Measurements from ENCODE around the gene CEP76.

CEP76 gene

GRCh38 chr18:12711446-12711845, 8.9 kb upstream of the CEP76 start:
- DNase-seq (ENCODE audit: low read depth, low spot score) = no peak

DNA sequence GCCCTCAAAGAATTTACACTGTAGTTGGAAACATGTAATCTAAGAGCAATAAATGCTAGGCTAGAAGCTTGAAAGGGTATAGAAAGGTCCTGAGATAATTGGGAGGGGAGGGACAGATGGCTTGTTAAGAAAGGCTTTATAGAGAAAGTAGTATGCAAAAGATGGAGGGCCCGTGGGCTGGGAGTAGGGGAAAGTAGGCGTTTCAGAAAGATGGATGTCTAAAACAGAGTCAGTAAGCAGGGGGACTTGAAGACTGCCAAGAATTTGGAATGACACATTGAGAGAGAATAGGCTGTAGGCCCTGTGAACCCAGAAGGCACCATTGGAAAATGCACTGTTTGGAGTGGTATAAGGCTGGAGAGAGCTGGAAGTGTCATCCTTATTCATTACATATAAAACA, 1.1 kb upstream of the CEP76 start:
- no peak for DNase-seq (ENCODE audit: low read depth, low spot score)

DNA sequence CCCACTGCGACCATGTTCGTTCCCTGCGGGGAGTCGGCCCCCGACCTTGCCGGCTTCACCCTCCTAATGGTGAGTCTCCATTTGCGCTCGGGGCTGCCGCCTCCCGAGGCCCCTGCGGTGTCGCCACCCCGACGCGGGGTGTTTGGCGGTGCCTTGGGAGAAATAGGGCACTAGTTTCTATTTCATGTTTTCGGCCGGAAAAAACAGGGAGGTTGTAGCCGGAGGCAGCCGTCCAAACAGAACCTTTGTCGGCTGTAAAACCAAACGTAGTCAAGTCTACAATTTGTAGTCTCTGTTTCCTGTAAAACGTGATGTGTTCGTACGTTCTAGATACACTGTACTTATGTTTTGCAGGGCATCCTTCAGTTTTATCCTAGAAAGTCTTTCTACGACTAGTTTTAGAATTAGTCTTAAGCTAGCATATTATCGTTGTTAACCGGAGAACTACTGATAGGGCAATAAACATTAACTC, 609 bp upstream of the CEP76 start:
- DNase-seq (ENCODE audit: low read depth, low spot score) = no peak

DNA sequence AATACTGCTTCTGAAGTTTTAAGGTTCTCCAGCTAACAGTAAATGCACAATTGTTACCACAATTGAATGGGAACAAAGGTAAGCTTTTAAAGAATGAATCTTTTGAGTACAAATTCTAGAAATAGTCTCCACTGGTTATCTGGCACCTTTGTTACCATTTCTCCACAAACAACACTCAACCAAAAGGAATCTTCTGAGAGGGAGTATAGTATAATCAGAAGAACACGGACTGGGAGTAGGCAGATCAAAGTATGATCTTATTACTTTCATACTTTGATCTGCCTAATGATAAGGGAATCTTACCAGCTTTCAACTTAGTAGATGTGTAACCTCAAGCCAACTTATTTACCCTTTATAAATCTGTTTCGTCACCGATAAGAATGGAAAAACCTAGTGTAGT, 1.4 kb downstream of the CEP76 start:
- DNase-seq (ENCODE audit: low read depth, low spot score) = no peak

- no peak for DNase-seq (ENCODE audit: low read depth, low spot score)
Observed at GRCh38 chr18:12699747-12700146, 2.8 kb downstream of the CEP76 start.

DNA sequence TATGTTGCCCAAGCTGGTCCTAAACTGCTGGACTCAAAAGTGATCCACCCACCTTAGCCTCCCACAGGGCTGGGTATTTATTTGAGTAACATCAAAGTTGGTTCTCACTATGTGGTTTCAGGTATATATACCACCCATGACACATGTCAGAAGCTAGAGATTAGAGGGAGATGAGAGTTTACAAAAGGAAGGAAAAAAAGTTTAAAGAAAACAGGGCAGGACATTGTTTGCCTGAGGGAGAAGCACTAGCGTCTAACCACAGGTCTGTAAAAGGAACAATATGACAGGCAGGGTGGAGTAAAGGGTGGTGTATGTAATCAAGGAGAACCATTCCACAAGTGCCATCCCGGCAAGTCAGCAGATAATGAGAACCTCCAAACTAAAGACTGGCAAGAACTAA, 8.5 kb downstream of the CEP76 start:
- no peak for DNase-seq (ENCODE audit: low read depth, low spot score)

GRCh38 chr18:12692206-12692605, 10.3 kb downstream of the CEP76 start:
- DNase-seq (ENCODE audit: low read depth, low spot score) = no peak

DNA sequence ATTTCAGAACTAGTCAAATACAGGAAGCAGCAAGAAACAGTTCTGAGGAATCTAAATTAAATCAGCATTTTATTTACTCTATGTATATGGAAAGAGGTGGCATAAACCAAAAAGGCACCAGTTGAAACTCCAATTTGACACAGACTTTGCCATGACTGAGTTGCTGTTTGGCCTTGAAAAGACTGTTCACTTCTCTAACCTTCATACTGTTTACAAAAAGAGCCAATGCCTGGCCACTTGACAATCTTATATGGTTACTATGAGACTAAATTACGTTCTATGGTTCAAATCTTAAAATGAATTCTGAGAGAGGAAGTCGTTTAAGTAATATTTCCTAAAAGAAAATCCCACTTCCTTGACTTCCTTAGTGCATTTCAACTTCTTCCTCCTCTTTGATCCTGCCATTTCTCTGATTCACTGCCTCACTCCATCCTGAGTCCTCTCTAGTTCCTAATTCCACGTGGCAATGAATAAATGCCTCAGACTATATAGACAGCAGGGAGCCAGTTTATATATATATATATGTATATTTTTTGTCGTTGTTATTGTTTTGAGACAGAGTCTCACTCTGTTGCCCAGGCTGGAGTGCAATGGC, 13.2 kb downstream of the CEP76 start:
- no peak for DNase-seq (ENCODE audit: low read depth, low spot score)

DNA sequence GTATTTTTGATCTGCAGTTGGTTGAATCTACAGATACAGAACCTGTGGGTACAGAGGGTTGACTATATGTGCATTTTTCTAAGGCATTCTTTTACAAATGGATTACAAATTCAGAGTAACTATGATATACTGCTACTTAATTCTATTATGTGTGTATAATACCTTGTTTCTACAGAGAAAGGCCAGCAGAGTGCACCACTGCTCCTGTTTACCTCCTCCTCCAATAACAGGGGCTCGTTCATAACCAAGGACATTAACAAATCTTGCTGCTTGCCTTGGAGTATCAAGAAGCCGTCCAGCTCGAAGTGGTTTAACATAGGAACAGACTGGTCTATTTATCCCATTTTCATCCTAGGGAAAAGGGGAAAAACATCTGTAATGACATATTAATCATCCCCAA, 16.4 kb downstream of the CEP76 start:
- DNase-seq (ENCODE audit: low read depth, low spot score) = no peak

GRCh38 chr18:12679183-12679786, 23.2 kb downstream of the CEP76 start:
- DNase-seq (ENCODE audit: low read depth, low spot score) = no peak

GRCh38 chr18:12668041-12668440, 34.5 kb downstream of the CEP76 start:
- no peak for DNase-seq (ENCODE audit: low read depth, low spot score)

- DNase-seq (ENCODE audit: low read depth, low spot score) = no peak
Observed at GRCh38 chr18:12659904-12660605, 42.5 kb downstream of the CEP76 start.

- DNase-seq (ENCODE audit: low read depth, low spot score) = no peak
Observed at GRCh38 chr18:12658426-12659138, 43.9 kb downstream of the CEP76 start.

DNA sequence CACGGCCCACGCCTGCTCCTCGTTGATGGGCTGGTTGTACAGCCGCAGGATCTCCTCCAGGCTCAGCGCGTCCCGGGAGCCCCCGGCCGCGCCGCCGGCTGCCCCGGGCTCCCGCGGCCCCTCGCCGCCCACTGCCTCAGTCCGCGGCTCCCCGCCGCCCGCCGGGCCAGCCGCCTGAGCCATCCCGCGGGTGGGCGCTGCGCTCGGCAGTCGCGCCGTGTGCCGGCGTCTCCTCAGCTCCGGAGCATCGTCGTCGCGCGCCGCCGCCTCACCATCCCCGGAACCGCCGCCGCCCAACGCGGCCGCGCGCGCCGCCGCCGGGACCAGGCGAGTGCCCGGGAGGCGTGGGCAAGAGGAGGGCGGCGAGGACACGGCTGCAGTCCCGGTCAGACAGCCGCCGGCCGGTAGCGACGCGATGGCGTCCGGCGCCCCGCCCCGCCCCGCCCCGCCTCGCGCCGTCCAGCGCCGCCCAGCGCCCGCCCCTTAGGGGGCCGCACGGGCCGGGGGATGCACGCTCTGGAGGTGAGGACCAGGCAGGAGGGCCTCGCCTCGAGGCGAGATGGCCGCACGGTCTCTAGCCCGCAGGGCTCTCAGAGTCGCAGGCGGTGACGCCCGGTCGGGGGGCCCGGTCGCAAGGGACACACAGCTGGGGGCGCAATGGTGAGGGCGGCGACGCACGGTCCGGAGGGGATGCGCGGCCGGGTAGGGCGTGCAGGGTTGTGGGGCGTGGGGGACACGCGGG, 44.7 kb downstream of the CEP76 start, which contains the start of gene SPIRE1:
Gene SPIRE1, minus strand, starts transcription at position 424 of the 742 bp plus-strand sequence. Its CDS starts 241 bp downstream, at position 183.
- no peak for DNase-seq (ENCODE audit: low read depth, low spot score)

DNA sequence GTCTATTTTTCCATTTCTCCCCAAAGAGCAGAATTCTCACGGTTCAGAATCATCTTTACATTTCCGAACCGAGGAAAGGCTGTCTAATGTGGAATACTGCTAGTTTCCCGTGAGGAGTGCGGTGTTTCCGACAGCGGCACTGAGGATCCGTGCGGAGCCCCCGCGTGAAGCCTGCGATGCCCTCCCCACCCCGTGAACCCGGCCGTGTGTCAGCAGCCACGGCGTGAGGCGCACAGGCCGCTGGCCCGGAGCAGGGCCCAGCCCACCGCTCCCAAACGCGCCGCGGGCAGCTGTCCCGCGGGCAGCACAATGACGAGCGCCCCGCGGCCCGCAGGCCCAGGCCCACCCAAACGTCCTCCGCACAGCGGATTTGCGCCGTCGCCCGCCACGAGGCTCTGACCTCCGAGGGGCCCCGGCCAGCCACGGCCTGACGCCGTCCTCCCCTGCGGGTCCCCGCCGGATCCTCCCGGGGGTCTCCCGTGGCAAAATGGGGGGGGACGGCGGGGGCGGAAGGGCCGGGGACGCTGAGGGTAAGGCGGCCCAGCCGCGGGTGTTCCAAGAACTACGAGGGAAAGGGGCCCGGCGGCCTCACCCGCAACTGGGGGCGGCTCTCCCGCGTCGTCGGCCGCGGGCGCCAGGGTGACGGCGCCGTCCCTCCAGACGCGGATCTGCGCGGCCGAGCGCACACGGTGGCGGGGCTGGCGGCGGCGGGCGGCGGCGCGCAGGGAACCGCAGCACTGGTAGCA, 45.4 kb downstream of the CEP76 start:
- DNase-seq (ENCODE audit: low read depth, low spot score) = no peak

DNA sequence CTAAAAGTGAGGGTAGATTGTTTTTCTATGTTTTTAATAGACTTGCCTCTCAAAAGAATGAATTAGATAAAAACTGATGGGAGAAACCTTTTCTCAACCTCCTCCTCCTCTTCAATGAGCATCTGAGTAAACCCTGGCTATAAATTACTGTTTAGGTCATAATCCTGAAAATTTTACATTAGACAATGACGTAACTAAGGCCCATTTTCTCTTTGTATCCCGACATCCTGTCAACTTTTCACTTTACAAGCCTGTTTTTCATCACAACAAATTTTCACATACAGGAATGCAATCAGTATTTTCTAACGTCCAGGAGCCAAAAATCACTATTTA, 46.0 kb downstream of the CEP76 start:
- DNase-seq (ENCODE audit: low read depth, low spot score) = no peak

DNA sequence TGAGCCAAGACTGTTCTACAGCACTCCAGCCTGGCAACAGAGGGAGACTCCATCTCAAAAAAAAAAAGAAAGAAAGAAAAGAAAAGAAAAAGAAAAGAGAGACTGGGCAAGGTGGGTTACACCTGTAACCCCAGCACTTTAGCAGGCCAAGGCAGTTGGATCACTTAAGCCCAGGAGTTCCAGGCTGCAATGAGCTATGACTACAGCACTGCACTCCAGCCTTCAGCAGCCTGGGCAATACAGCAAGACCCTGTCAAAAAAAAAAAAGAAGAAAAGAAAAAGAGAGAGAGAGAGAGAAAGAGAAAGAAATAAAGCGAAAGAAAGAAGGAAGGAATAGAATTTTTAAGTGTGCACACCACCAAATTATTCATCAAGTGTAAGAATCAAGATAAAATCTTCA, 47.6 kb downstream of the CEP76 start:
- no peak for DNase-seq (ENCODE audit: low read depth, low spot score)

DNA sequence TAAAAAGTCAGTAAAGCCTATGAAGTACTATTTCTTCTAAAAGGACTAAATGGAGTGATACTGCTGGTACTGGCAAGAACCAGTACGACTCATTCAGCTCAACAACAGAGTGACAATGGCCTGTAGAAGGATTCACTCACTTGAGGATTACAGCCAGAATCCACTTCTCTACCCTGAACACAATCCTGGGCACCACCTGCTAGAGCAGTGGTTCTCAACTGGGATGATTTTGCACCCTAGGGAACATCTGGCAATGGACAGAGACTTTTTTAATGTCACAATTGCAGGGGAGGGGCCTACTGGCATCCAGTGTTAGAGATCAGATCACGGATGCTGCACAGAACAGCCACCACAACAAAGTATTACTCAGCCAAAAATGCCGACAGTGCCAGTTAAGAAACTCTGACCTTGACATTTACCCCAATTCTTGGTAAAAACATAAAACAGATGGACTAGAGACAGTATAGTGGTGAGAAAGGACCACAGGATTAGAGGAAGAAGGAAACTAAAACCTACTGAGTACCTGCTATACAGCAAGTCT, 49.6 kb downstream of the CEP76 start:
- DNase-seq (ENCODE audit: low read depth, low spot score) = no peak

DNA sequence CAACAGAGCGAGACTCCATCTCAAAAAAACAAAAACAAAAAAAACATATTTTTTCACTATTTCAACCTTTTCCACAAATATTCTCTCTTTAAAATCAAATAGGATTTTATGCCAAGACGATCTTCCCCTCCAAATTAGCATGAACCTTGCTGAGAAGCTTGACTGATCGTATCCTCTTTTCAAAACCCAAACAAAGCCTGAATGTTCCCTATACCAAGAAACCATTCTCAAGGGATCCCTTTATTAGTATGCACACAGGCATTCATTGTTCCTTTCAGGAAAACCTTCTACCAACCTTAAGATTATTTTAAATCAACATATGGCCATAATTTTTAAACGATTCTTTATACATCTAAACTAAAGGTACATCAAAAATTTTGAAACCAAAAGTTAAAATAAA, 50.9 kb downstream of the CEP76 start:
- no peak for DNase-seq (ENCODE audit: low read depth, low spot score)

DNA sequence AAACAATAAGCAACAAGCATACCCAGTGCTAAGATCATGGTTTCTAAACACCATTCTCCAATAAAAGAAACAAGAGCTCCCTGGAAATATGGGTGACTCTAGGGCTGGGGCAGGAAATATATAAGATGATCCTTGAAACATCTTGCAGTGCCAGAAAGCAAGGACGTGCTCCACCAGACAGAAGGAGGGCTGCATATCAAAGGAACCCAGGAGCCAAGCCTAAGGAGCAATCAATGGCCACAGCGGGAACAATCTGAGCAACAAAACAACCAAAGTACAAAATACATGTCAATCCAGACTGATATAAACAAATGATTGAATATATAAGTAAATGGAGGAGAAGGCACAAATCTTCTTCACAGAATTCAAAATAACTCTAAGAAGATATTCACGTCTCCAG, 54.8 kb downstream of the CEP76 start:
- no peak for DNase-seq (ENCODE audit: low read depth, low spot score)

DNA sequence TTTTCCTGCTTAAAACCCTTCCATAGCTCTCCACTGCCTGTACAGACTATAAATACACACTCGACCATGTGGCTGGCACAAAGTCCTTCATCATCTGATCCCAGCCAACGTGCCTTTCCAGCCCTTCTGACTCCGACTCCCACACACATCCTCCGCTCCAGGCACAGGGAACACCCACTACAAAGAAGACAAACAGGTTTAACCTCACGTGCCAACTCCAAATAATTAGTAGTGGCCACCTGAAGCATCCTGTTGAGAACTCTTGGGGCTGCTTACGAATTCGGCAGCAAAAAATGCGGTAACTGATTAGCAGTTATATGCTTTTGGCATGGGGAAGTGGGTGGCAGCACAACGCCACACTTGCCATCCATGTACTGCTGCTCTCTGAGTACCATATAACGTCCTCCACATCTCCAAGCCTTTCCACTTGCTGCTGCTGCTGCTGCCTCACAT, 56.7 kb downstream of the CEP76 start:
- no peak for DNase-seq (ENCODE audit: low read depth, low spot score)

All from activated CD4-positive, CD25-positive, alpha-beta regulatory T cell treated with anti-CD3 and anti-CD28 coated beads, Interleukin-2, amount 50 U/mL, for 16 hours (primary cell).